Mesodermal cell (in vitro differentiated cells): ENCODE data around the gene SLC7A9.
"Not testable (repeated sequence)": the region's sequence is repeated elsewhere in the genome, so short reads cannot be mapped to it uniquely, and the experiment has no call there.

ENCODE experiments used
- H3K27ac ChIP-seq: 2 replicates; pipeline ENCODE4 v1.7.0; 2013; ENCODE audit warnings: mild to moderate bottlenecking, low read depth, low read length, moderate library complexity; ENCODE audit not compliant: severe bottlenecking
- H3K36me3 ChIP-seq: 2 replicates; pipeline ENCODE4 v1.7.1; 2013; ENCODE audit warnings: mild to moderate bottlenecking, low read length, moderate library complexity; ENCODE audit not compliant: control insufficient read depth, insufficient read depth
- H3K4me1 ChIP-seq: one replicate; pipeline ENCODE4 v1.7.1; 2013; ENCODE audit warnings: mild to moderate bottlenecking, low read length; ENCODE audit not compliant: insufficient read depth, control insufficient read depth, poor library complexity, severe bottlenecking
- H3K4me3 ChIP-seq: 2 replicates; pipeline ENCODE4 v1.7.0; 2013; ENCODE audit warnings: low read length, control low read depth, mild to moderate bottlenecking; ENCODE audit not compliant: insufficient read depth, poor library complexity, severe bottlenecking; ENCODE audit errors: extremely low read depth
- H3K9me3 ChIP-seq: 2 replicates; pipeline ENCODE4 v1.7.1; 2013; ENCODE audit warnings: mild to moderate bottlenecking, low read length, moderate library complexity; ENCODE audit not compliant: control insufficient read depth
- WGBS, 2 experiments: methylation state at CpG; one replicate each; pipeline ENCODE4 v1.1.5; 2013; ENCODE audit warnings: missing lambda C conversion rate in 2 of 2; ENCODE audit not compliant: insufficient coverage in 2 of 2; 5-methylcytosine and 5-hydroxymethylcytosine counted together

The SLC7A9 gene

DNA sequence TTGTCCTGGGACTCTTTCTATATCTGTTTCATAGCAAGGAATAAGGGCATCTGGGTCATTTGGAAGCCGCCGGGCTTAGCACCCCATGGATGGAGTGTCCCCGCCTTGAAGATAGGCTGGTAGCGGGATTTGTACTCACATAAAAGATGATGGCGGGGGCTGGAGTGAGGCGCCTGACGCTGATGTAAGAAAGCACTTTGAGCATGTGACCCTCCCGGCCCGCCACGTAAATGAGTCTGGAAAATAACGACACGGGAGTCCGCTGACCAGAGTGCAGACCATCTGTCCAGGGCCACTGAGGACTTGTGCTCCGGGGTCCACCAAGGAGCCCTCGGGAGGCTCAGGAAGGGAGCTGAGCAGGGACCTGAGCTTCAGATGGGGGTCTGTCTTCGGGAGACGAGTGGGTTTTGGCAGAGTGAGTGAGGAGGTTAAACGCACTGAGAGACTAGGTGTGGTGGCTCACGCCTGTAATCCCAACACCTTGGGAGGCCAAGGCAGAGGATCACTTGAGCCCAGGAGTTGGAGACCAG lies 25.8 kb downstream of the SLC7A9 start:
- H3K9me3 ChIP-seq, result peaks cover 7% of the 10 kb centered on the region
- H3K36me3 ChIP-seq, result no peaks in the 10 kb centered on the region
- no peak overlapping the region for H3K4me3 ChIP-seq
- 91 to 95% methylated on average over 17 to 18 of the region's 19 CpGs for WGBS, 2 experiments
- H3K27ac ChIP-seq, result no peak overlapping the region
- H3K4me1 ChIP-seq, result no peaks in the 10 kb centered on the region

DNA sequence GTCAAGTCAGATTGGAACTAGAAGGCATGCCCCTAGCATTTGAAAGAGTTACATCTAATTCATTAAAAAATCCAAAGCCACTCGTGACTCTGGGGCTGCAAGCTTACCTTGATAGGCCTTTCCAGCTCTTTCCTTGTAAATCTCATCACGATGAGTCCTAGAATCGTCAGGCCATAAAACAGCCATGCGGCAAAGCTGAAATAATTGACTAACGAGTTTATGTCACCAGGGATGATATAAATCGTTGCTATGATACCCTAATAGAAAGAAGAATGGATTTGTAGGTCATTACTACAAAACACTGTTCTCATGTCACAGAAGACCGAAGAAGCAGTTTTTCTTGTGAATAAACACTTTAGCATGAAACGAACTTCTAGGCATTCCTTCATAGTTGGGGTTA lies 27.5 kb downstream of the SLC7A9 start:
- Histone ChIP-seq H3K27ac (no peak overlapping the region), H3K36me3 (no peaks in the 10 kb centered on the region), H3K9me3 (peaks cover 7% of the 10 kb centered on the region), H3K4me1 (no peaks in the 10 kb centered on the region), H3K4me3 (no peak overlapping the region)
- 93 to 98% methylated on average over 6 to 7 of the region's 8 CpGs for WGBS, 2 experiments

DNA sequence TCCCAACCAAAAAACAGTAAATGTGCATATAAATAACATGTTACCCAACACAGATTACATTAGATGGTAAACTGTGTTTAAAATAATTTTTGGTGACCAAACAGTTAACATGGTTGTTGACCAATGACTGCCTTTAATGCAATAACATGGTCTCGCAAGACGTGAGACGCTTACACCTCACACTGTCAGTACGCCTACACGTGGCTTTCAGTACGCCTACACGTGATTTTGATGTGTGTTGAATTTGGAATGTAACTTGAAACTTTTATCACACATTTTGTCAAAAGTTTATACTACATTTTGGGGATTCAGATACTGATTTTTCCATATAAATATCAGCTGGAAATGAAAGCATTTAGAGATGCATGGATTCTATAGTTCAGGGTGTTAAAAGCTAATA lies 32.0 kb downstream of the SLC7A9 start:
- H3K27ac ChIP-seq, result no peak overlapping the region
- WGBS, 2 experiments, result 93 to 100% methylated on average over 3 of the region's 7 CpGs
- peaks cover 7% of the 10 kb centered on the region for H3K9me3 ChIP-seq
- no peak overlapping the region for H3K4me3 ChIP-seq
- H3K4me1 ChIP-seq, result no peaks in the 10 kb centered on the region
- no peaks in the 10 kb centered on the region for H3K36me3 ChIP-seq

DNA sequence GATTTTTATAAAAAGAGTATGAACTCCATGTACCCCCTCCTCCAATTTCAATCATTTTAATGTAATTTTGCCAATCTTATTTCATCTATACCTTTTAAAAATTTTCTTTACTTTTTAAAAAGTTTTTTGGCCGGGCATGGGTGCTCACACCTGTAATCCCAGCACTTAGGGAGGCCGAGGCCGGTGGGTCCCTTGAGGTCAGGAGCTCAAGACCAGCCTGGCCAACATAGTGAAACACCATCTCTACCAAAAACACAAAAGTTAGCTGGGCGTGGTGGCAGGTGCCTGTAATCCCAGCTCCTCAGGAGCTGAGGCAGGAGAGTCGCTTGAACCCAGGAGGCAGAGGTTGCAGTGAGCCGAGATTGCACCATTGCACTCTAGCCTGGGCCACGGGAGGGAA lies 36.2 kb downstream of the SLC7A9 start:
- not testable (repeated sequence) for H3K27ac ChIP-seq, H3K4me3 ChIP-seq, H3K36me3 ChIP-seq, H3K9me3 ChIP-seq
- WGBS, 2 experiments, result 84 to 98% methylated on average over 5 to 6 of the region's 7 CpGs
- peaks cover 12% of the 10 kb centered on the region for H3K4me1 ChIP-seq

DNA sequence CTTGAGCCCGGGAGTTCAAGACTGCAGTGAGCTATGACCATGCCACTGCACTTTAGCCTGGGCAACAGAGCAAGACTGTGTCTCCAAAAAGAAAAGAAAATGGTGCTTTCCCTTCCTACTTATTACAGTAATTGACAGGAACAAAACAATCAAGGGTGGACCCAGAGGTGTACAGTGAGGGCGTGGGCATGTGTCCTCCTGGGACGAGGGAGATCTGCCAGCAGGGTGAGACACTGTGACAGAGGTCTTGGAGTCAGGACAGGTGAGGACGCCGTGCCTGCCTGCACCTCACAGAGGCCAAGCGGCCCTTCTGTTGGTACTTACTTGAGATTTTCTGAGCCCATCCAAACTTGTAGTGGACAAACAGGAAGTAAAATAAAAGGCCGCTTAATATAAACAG lies 36.7 kb downstream of the SLC7A9 start:
- H3K4me1 ChIP-seq, result peaks cover 12% of the 10 kb centered on the region
- not testable (repeated sequence) for H3K9me3 ChIP-seq, H3K36me3 ChIP-seq, H3K27ac ChIP-seq, H3K4me3 ChIP-seq
- WGBS, 2 experiments, result 95 to 100% methylated on average over 6 to 7 of the region's 7 CpGs

DNA sequence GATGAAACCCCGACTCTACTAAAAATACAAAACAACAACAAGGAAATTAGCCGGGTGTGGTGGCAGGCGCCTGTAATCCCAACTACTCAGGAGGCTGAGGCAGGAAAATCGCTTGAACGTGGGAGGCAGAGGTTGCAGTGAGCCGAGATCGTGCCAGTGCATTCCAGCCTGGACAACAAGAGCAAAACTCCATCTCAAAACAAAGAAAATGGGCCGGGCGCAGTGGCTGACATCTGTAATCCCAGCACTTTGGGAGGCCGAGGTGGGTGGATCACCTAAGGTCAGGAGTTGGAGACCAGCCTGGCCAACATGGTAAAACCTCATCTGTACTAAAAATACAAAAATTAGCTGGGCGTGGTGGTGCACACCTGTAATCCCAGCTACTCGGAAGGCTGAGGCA lies 37.5 kb downstream of the SLC7A9 start:
- not testable (repeated sequence) for H3K9me3 ChIP-seq, H3K27ac ChIP-seq, H3K36me3 ChIP-seq, H3K4me3 ChIP-seq
- WGBS, 2 experiments, result 93 to 94% methylated on average over 7 to 12 of the region's 12 CpGs
- peaks cover 12% of the 10 kb centered on the region for H3K4me1 ChIP-seq

DNA sequence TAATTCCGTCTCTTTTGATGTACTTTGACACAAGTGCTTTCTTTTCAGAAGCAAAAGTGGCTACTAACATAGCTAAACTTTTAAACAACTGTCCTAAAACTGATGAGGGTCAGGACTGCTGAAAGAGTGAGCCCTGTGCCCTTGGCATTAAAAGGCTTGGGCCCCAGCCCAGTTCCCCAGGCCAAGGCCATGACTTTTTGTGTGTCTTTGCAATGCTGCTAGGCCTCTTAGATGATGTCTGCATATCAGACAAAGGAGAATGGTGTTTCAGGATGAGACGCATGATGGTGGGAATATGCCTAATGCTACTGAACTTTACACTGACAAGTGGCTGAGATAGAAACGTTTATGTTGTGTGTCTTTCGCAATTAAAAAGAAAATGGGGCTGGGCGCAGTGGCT lies 38.0 kb downstream of the SLC7A9 start:
- Histone ChIP-seq H3K27ac (no peak overlapping the region), H3K36me3 (no peaks in the 10 kb centered on the region), H3K4me1 (peaks cover 12% of the 10 kb centered on the region), H3K4me3 (no peak overlapping the region), H3K9me3 (no peaks in the 10 kb centered on the region)
- WGBS, 2 experiments, result 84 to 90% methylated on average over 4 to 5 of the region's 5 CpGs

DNA sequence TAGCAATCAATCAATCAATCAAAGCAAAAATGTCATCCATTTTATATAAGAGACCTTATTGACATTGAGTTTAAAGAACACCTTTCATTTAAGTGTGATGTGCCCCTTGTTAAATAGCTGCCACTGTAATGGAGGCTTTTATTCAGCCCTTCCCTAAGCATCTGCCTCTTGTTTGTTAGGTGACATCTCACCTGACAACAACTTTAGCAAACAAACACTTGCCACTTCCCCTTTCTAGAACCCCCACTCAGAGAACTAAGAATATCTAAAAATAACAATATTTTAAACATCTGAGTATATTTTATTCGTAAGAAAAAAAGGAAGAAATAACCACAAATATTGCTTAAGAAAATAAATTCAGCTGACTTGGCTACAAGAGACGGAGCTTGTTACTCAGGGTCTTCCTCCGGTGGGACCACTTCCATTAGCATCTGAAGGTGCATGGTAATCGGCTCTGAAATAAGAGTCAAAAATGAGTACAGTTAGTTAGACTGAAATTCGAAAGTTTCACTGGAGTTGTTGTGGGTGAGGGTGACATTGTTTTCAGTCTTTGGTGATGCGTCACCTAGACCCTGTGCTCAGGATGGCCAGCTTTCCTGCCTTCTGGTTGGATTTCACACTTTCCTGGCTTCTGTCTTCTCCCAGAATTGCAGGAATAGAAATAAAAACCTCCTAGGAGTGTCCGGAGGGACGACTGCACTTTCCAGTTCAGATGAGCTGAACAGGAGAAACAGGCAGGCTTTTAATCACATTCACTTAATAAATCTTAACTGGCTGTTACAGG lies 39.1 kb downstream of the SLC7A9 start:
- Histone ChIP-seq H3K4me3 (no peak overlapping the region), H3K9me3 (no peaks in the 10 kb centered on the region), H3K4me1 (peaks cover 12% of the 10 kb centered on the region), H3K27ac (peak overlapping the region; percentile 81), H3K36me3 (no peaks in the 10 kb centered on the region)
- 90 to 93% methylated on average over 4 to 7 of the region's 8 CpGs for WGBS, 2 experiments

DNA sequence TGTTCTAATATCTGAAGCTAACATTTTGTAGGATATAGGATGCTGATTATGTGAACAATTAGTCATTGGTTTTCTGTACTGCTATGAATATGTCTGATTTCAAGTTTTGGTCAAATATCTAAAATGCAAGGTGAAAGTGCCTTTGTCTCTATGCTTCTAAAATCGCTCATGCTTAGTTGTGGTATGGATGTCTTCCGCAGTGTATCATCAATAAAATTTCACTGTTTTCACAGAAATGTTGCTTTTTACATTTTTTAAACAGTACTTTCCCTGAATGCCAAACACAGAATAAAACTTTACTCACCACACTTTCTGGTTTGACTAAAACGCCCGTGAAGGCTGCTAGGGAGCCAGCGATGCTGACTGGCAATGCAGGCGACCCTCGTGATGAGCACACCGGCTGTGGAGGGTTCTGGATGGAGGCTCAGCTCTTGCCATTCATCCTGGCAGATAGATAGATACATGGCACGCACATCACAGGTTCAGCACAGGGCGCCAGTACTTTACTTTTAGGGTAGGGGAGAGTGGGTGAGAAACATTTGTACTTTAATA lies 40.1 kb downstream of the SLC7A9 start:
- H3K4me3 ChIP-seq, result no peak overlapping the region
- 97 to 98% methylated on average over 7 to 9 of the region's 10 CpGs for WGBS, 2 experiments
- H3K36me3 ChIP-seq, result no peaks in the 10 kb centered on the region

DNA sequence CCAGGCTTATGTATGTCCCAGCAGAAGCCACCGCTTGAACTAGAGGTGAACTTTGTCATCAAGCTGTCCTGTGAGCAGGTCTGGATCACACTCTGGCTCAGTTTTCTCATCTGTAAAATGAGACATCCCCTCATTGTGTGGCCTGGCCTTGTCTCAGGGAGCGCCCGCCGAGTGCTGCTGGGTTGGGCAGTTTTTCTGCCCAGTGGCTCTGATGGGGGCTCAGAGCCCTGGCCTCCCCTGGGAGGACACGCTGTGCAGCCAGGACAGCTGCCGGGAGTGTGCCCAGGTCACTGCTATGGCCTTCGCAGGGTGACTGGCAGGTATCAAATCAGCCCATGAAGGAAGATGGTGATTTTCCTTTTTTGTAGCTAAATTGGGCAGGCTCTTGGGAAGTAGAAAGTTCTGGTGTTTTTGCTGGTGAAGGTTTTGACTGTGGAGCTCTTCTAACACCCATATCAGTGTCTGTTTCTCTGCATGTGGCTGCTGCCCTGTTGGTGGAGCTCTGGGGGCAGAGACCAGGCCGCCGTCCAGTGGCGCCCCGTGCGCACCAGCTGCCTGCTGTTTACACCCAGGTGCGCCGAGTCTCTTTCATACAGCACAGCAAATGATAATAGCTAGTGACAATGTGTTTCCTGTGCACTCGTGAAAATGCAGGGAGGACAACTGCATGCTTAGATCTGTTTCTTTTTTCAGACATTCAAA lies 40.8 kb downstream of the SLC7A9 start:
- Histone ChIP-seq H3K36me3 (no peaks in the 10 kb centered on the region), H3K27ac (no peak overlapping the region), H3K4me1 (peaks cover 15% of the 10 kb centered on the region), H3K9me3 (no peaks in the 10 kb centered on the region), H3K4me3 (no peak overlapping the region)
- WGBS, 2 experiments, result 93% methylated on average over 14 of the region's 15 CpGs

More for the DNA sequence above, 40.1 kb downstream of the SLC7A9 start:
- Histone ChIP-seq H3K9me3 (no peaks in the 10 kb centered on the region), H3K4me1 (peaks cover 15% of the 10 kb centered on the region), H3K27ac (no peak overlapping the region)
